ENCODE results near the gene ACTA1.
"Not testable (repeated sequence)": the region's sequence is repeated elsewhere in the genome, so short reads cannot be mapped to it uniquely, and the experiment has no call there.

ACTA1 gene

GRCh38 chr1:229440851-229441537 is 7.1 kb upstream of the ACTA1 start:
- DNase-seq (ENCODE audit: low read depth in 2 of 2), result peak; percentile 65 to 66

- no peak for DNase-seq (ENCODE audit: low read depth in 2 of 2)
These were observed 4.1 kb upstream of the ACTA1 start for GRCh38 chr1:229438021-229438420.

DNA sequence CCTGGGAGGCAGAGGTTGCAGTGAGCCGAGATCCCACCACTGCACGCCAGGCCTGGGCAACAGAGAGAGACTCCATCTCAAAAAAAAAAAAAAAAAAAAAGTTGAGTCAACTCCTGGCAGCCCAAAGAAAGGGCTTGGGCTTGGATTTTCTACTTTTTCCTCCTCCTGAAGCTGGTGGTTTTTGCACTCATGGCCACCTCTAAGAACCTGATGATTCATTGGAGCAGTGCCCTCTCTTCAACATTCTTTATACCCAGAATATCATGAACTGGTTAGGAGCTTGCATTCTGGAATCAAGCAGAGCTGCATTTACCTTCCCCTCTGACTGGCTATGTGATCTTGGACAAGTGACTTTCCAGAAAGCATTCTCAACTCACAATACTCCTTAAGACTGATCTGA is 3.5 kb upstream of the ACTA1 start:
- DNase-seq (ENCODE audit: low read depth in 2 of 2), result no peak

DNA sequence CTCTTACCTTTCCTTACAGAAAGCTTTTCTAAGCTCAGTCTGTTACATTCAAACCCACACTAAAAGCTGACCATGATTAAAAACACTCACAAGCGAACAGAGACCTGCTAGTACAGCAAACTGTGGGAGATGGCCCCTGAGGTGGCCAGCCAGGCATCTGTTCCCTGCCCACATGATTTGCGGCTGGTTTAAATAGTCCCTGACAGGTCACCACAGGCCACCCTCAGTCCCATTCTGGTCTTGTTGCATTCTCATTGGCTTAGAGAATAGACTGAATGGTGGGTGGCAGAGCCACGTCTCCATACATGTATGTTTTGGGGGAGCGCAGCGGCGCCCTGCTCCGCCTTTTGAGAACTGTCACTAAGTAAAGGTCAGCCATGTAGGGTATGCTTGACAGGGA is 2.3 kb upstream of the ACTA1 start:
- no peak for DNase-seq (ENCODE audit: low read depth in 2 of 2)

DNA sequence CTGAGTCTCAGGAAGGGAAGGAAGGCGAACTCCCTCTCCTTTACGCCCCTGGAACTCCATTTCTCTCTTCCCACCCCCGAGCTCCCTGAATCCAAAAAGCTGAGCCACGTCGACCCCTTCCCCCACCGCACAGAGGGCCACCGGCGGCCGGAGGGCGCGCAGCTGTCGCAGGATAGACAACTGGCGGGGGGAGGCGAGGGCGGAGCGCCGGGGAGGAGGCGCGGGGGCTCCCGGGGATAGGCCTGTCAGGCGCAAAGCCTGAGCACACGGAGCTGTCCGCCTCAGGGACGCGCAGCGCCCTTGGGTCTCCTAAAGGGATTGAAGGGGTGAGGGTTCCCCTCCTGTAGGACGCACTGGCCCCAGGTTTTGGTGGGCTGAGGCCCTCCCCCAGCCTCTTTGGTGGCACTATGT is 752 bp upstream of the ACTA1 start:
- DNase-seq (ENCODE audit: low read depth in 2 of 2), result no peak

DNA sequence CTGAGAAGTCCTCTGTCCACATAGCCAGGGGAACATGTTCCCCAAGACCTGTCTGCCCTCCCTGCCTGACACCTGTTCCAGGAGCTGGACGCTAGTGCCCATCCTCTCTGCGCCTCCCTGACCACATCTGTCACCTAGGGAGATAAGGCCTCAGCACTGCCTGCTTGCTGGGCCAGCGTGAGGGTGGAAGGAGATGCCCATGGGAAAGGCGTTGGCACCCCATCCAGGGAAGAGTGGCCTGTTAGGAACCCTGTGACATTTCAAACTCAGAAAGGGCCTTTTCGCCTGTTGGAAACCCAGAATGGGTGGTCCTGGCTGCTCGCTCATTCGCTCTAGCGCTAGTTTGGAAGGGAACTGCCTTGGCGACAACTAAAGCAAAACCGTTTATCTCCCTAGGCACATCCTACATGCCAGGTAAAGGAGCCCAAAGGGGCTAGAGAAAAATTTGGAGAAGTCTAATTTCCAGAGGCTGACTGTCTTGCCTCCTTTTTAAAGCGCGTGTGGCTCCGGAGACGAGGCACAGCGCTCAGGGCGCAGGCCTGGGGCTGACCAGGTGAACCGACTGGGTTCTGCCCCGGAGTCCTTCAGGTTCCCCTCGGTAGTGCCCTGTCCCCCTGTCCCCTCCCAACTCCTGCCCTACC is 410 bp downstream of the ACTA1 start:
- DNase-seq (ENCODE audit: low read depth in 2 of 2), result no peak

- no peak for DNase-seq (ENCODE audit: low read depth in 2 of 2)
These were observed 989 bp downstream of the ACTA1 start for GRCh38 chr1:229432905-229433304.

DNA sequence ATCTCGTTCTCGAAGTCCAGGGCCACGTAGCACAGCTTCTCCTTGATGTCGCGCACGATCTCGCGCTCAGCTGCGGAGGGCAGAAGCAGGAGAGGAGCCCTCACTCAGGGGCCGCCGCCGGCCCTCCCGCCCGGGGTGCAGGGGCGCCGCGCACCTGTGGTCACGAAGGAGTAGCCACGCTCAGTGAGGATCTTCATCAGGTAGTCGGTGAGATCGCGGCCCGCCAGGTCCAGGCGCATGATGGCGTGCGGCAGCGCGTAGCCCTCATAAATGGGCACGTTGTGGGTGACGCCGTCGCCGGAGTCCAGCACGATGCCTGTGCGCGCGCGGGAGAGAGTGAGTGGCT is 1.8 kb downstream of the ACTA1 start:
- DNase-seq (ENCODE audit: low read depth in 2 of 2), result no peak

- DNase-seq (ENCODE audit: low read depth in 2 of 2), result no peak
These were observed 2.4 kb downstream of the ACTA1 start for GRCh38 chr1:229431284-229432115.

DNA sequence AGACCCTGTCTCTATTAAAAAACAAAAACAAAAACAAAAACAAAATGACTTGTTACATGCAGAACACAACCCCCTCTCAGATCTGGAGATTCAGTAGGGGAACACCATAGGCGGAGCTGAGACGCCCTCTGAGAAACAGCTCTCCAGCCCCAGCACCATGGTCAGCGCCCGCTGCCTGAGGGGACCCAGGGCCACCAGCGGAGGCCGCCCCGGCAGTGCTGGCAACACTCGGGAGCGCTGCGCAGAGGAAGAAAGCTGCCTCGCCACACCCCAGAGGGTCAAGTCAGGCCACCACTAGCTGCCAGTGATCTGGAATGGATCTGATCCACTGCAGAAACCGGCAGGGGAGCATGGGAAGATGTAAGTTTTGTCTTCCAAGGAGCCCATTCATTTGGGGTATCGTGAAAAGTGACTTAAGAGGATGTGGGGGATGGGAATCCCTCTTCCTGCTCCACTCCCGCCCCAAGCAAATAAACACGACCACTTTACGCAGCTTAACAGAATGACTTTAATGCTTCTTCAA is 3.1 kb downstream of the ACTA1 start:
- peak in 1 of 2 experiments; percentile 21 for DNase-seq (ENCODE audit: low read depth in 2 of 2)

DNA sequence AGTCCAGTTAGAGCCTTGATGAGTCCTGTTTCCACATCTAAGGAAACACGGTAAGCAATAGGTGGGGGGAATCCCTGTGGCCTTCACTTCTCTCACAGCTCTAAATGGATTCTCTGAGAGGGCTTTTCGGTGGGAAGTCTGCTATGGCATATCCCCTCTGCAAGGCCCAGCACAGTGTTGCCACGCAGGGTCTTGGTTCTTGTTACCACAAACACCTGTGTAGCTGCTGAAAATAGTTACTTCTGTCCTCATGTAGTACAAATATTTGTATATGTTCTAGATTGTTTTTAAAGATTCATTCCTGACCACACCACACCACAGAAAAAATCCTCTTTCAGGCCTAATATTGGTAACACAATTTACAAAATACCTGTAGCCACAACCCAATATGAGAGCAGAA is 5.6 kb downstream of the ACTA1 start:
- DNase-seq (ENCODE audit: low read depth in 2 of 2), result no peak

- DNase-seq (ENCODE audit: low read depth in 2 of 2), result no peak
These were observed 6.3 kb downstream of the ACTA1 start for GRCh38 chr1:229427572-229427971.

DNA sequence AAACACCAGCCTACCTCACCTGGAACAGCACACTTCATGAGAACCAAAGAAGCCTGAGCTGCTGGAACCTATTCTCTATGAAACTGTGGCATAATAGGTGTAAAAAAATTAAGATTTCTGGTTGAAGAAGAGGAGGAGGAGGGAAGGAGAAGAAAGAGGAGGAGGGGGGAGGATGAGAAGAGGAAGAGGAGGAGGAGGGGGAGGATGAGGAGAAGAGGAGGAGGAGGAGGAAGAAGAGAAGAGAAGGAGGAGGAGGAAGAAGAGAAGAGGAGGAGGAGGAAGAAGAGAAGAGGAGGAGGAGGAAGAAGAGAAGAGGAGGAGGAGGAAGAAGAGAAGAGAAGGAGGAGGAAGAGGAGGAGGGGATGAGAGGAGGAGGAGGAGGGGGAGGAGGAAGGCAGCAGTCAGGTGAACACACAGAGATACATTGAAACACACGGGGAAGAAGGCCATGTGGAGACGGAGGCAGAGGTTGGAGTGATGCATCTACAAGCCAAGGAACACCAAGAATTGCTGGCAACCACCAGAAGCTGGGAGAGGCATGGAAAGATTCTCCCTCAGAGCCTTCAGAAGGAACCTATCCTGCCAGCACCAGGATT is 8.2 kb downstream of the ACTA1 start:
- no peak for DNase-seq (ENCODE audit: low read depth in 2 of 2)

- no peak for DNase-seq (ENCODE audit: low read depth in 2 of 2)
These were observed 13.1 kb downstream of the ACTA1 start for GRCh38 chr1:229420765-229421164.

DNA sequence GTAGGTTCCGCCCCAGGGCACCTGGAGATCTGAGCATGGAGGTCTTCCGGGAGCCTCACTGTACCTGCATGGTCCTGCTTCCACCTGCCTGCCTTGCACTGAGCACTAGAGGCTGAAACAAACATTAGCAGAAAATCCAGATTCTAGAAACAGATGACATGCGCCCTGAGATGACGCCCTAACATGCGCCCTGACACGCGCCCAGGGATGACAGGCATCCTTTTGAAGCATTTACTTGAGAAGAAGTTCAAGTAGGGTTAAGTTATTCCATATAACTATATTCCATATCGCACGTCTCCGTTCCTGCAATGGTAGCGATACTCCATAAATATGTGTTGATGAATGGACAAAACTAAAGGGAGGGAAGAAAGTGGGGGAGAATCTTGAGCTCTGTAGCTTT is 13.7 kb downstream of the ACTA1 start:
- no peak for DNase-seq (ENCODE audit: low read depth in 2 of 2)

GRCh38 chr1:229418586-229418985 is 15.3 kb downstream of the ACTA1 start:
- not testable (repeated sequence) for DNase-seq (ENCODE audit: low read depth in 2 of 2)

- not testable (repeated sequence) for DNase-seq (ENCODE audit: low read depth in 2 of 2)
These were observed 21.1 kb downstream of the ACTA1 start for GRCh38 chr1:229412810-229413209.

DNA sequence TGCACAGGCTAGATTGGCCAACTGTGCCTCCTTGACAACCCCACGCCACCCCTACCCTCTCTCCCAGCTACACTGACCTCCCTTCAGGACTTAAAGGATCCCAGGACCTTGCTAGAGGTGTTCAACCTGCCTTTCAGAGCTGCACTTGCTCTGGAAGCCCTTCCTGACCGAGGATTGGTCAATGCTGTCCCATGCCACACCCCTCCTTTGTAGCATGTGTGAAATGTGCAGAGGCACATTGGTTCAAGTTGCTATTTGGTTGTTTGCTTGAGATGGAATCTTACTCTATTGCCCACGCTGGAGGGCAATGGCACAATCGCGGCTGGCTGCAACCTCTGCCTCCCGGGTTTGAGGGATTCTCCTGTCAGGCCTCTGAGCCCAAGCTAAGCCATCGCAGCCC is 21.8 kb downstream of the ACTA1 start:
- no peak for DNase-seq (ENCODE audit: low read depth in 2 of 2)

GRCh38 chr1:229411434-229412055 is 22.3 kb downstream of the ACTA1 start:
- no peak for DNase-seq (ENCODE audit: low read depth in 2 of 2)

- no peak for DNase-seq (ENCODE audit: low read depth in 2 of 2)
These were observed 23.0 kb downstream of the ACTA1 start for GRCh38 chr1:229410692-229411433.

DNA sequence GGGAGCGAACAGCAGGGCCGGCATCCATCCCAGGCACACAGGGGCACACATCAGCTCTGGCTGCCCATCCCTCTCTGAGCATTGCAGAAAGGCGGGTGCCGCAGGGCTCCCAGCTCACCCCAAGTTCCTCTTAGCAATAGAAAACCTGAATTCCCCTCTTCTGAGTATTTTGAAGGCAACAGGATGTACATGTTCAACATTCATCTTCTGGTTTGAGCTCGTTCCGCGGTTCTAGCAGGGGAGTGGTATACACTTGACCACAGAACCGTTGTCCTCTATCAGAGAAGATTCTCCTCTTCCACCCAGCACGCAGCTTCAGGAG is 23.6 kb downstream of the ACTA1 start:
- DNase-seq (ENCODE audit: low read depth in 2 of 2), result no peak
